Measurements from ENCODE around the gene FAM200B. TPM values are rescaled to one million over a fixed set of nuclear protein-coding genes. Genes with fewer than 3 reads are reported as not detected.

FAM200B gene
- total RNA-seq, 2 donors from 2014 or later, result 7.7 to 10.6 TPM

DNA sequence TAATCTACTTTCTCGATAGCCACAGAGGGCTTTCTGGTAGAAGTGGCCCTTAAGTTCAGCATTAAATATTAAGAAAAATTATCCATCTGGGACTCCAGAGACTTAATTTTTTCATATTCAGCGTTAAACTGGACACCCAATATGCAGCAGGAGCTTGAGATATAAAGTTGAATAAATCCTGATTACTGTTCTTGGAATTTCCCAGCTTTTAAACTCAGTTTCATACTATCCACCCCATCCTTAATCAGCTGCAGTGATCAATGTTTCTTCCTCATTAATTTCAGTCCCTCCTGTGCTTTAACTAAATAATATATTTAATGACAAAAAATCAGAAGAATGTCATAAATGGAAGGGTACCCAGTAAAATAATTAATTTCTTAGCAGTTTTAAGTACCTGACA, 22.8 kb upstream of the FAM200B start:
- ATAC-seq, result no peak
- H3K9me3 Mint-ChIP-seq, result no peaks in the 10 kb centered on the region
- H3K36me3 Mint-ChIP-seq, result peaks cover 8 to 9% of the 10 kb centered on the region in 2 donors
- H3K27ac Mint-ChIP-seq, result no peak overlapping the region
- DNase-seq (ENCODE audit: low spot score in 2 of 2), result no peak

DNA sequence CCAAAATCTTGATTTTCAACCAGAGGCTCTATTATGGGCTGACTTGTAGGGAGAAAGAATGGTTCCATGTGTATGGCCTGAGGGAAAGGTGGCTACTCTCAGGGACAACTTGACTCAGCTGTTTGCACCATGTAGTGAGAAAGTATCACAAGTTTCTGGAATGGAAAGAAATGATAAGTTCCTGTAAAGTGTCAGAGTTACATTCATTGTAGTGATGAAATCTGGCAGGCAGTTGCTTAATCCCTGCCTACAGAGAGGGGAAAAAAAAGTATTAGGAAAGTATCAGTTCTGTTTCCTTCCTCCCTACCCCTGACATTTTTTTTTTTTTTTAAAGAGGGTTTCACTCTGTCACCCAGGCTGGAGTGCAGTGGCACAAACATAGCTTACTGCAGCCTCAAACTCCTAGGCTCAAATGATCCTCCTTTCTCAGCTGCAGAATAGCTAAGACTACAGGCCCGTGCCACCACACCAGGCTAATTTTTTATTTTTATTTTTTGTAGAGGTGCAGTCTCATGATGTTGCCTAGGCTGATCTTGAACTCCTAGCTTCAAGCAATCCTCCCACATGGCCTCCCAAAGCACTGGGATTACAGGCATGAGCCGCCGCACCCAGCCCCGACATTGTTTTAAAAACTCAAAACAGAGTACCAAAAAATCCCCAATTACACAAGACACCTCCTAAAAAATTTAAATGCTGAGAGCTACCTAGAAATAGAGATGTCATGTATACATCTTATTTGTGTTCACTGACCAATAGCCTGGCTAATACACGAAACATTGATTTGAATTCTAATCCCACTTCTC, 21.7 kb upstream of the FAM200B start:
- peak overlapping the region in 1 of 2 donors; percentile 23 for H3K27ac Mint-ChIP-seq
- DNase-seq (ENCODE audit: low spot score in 2 of 2), result no peak
- ATAC-seq, result peak; percentile 40 to 54
- H3K36me3 Mint-ChIP-seq, result peaks cover 0 to 4% of the 10 kb centered on the region in 2 donors
- no peaks in the 10 kb centered on the region for H3K9me3 Mint-ChIP-seq

DNA sequence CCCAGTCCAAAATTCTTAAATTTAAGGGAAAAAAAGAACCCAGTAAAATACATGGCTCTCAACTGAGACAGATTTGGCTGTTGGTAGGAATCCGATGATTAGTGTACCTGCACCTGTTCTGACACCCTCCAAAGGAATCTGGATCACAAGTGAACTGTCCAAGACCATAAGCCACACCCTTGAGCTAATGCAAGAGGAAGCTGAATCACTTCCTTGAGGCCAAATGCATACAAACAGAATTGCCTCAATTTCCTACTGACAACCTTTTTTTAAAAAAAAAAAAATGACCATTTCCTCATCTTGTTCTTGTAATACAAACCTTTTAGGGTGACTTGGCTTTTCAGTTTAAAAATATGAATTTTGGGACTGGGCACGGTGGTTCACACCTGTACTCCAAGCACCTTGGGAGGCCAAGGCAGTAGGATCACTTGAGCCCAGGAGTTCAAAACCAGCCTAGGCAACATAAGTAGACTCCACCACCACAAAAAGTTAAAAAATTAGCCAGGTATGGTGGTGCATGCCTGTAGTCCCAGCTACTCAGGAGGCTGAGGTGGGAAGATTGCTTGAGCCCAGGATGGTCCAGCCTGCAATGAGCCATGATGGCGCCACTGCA, 15.8 kb upstream of the FAM200B start:
- peak in 1 of 2 donors; percentile 51 for ATAC-seq
- Mint-ChIP-seq H3K9me3 (no peaks in the 10 kb centered on the region), H3K27ac (no peak overlapping the region), H3K36me3 (peaks cover 0 to 23% of the 10 kb centered on the region in 2 donors)
- DNase-seq (ENCODE audit: low spot score in 2 of 2), result no peak

- ATAC-seq (no peak), DNase-seq (ENCODE audit: low spot score in 2 of 2) (no peak)
- H3K36me3 Mint-ChIP-seq, result peaks cover 0 to 25% of the 10 kb centered on the region in 2 donors
Observed at GRCh38 chr4:15667006-15667405, 14.6 kb upstream of the FAM200B start.

GRCh38 chr4:15668566-15669435, 12.8 kb upstream of the FAM200B start:
- Mint-ChIP-seq H3K36me3 (peaks cover 0 to 27% of the 10 kb centered on the region in 2 donors), H3K27ac (no peak overlapping the region), H3K9me3 (no peaks in the 10 kb centered on the region)
- DNase-seq (ENCODE audit: low spot score in 2 of 2) (no peak), ATAC-seq (no peak)

More at GRCh38 chr4:15667006-15667405, 14.6 kb upstream of the FAM200B start:
- H3K27ac Mint-ChIP-seq, result no peak overlapping the region
- H3K9me3 Mint-ChIP-seq, result no peaks in the 10 kb centered on the region

DNA sequence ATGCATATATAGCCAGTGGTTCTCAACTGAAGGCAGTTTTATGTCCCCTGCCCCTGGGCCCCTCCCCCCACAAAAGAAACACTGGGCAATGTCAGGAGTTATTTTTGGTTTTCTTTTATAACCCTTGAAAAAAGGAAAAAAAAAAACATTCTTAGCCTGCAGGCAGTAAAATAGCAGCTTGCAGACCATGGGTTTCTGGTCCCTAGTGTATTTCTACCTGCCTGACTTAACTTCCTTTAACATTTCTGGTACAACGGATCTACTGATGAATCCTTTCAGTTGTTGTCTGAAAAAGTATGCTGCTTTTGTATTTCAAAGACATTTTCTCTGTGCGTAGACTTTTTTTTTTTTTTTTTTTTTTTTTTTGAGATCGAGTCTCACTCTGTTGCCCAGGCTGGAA, 11.1 kb upstream of the FAM200B start:
- Mint-ChIP-seq H3K27ac (no peak overlapping the region), H3K36me3 (peaks cover 0 to 32% of the 10 kb centered on the region in 2 donors), H3K9me3 (no peaks in the 10 kb centered on the region)
- DNase-seq (ENCODE audit: low spot score in 2 of 2) (no peak), ATAC-seq (no peak)

DNA sequence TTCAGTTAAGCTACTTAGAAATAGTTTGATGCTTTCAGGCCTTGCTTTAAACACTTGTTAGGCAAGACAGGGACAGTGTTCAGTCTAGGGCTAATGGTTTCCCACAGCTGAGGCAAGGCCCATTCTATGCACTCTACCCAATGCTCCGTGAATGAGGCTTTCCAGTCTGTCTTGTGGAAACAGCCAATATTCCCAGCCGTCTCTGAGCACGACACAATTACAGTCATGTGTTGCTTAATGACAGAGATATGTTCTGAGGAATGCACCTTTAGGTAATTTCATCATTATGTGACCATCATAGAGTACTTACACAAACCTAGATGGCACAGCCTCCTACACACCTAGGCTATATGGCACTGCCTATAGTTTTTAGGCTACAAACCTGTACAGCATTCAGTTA, 9.5 kb upstream of the FAM200B start:
- Mint-ChIP-seq H3K27ac (no peak overlapping the region), H3K36me3 (peaks cover 0 to 20% of the 10 kb centered on the region in 2 donors), H3K9me3 (no peaks in the 10 kb centered on the region)
- no peak for DNase-seq (ENCODE audit: low spot score in 2 of 2)
- no peak for ATAC-seq

DNA sequence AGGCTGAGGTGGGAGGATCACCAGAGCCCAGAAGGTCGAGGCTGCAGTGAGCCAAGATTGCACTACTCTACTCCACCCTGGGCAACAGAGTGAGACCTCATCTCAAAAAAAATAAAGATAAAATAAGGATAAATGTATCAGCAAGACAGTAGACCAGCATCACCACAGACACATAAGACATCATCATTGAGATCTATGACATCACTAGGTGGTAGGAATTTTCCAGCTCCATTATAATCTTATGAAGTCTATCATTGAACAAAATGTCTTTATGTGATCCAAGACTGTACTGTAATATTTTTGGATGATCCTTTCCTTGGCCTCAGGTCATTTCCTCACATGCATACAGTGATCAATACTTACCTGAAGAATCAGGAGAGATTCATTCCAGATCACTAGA, 8.3 kb upstream of the FAM200B start:
- Mint-ChIP-seq H3K36me3 (peaks cover 0 to 13% of the 10 kb centered on the region in 2 donors), H3K9me3 (no peaks in the 10 kb centered on the region), H3K27ac (no peak overlapping the region)
- no peak for ATAC-seq
- no peak for DNase-seq (ENCODE audit: low spot score in 2 of 2)

DNA sequence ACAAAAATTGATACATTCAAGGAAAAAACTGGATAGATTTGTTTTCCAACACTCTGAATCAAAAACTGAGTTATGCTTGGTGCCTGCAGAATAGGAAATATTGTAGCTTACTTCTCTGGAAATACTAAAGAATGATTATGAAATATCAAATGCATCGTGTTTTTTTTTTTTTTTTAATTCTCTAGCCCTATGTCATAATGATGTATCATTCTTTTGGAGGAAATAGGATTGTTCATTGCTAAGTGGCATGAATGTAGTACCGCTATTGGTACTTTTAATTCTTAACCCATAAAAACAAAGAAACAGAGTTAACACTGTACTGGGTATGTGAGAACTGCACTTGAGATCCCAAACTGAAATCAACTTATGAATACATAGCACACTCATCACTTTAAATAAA, 7.6 kb upstream of the FAM200B start:
- Mint-ChIP-seq H3K9me3 (no peaks in the 10 kb centered on the region), H3K36me3 (peaks cover 0 to 13% of the 10 kb centered on the region in 2 donors), H3K27ac (no peak overlapping the region)
- no peak for DNase-seq (ENCODE audit: low spot score in 2 of 2)
- ATAC-seq, result no peak

DNA sequence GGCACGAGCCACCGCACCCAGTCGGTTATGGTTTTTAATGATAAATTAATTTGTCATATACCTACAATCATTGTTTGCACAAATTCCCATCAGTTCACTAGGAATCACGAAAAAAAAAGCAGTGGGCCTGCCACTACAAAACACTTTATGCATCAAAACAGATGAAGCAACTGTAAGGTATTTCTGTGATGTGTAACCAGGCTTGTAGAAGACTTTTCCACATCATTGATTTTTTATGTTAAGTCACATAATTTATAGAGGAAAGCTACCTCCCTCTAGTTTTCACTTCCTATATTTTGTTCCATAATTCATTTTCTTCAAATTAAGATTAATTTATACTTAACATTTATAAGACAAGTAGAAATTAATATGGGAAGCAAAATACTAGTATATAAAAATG, 6.7 kb upstream of the FAM200B start:
- Mint-ChIP-seq H3K27ac (no peak overlapping the region), H3K9me3 (no peaks in the 10 kb centered on the region), H3K36me3 (peaks cover 4 to 19% of the 10 kb centered on the region in 2 donors)
- ATAC-seq (no peak), DNase-seq (ENCODE audit: low spot score in 2 of 2) (no peak)

DNA sequence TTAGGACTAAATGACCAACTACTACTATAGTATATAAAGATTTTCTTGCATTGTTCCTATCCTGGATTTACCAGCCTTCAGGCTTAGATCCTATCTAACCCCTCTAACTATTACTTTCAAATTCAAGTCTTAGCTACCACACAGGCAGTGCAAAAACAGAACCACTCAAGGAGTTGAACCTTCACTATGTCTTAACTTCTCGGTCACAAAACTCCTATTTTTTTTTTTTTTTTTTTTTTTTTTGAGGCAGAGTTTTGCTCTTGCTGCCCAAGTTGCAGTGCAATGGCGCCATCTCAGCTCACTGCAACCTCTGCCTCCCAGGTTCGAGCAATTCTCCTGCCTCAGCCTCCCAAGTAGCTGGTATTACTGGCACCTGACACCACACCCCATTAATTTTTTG, 6.3 kb upstream of the FAM200B start:
- ATAC-seq, result no peak
- Mint-ChIP-seq H3K36me3 (peaks cover 8 to 23% of the 10 kb centered on the region in 2 donors), H3K27ac (no peak overlapping the region), H3K9me3 (no peaks in the 10 kb centered on the region)
- no peak for DNase-seq (ENCODE audit: low spot score in 2 of 2)

GRCh38 chr4:15676039-15676438, 5.6 kb upstream of the FAM200B start:
- no peak overlapping the region for H3K27ac Mint-ChIP-seq
- DNase-seq (ENCODE audit: low spot score in 2 of 2), result no peak
- ATAC-seq, result no peak
- H3K36me3 Mint-ChIP-seq, result peaks cover 8 to 23% of the 10 kb centered on the region in 2 donors
- no peaks in the 10 kb centered on the region for H3K9me3 Mint-ChIP-seq

GRCh38 chr4:15676899-15677298, 4.7 kb upstream of the FAM200B start:
- ATAC-seq (no peak), DNase-seq (ENCODE audit: low spot score in 2 of 2) (no peak)
- Mint-ChIP-seq H3K9me3 (no peaks in the 10 kb centered on the region), H3K27ac (no peak overlapping the region), H3K36me3 (peaks cover 13 to 24% of the 10 kb centered on the region in 2 donors)

DNA sequence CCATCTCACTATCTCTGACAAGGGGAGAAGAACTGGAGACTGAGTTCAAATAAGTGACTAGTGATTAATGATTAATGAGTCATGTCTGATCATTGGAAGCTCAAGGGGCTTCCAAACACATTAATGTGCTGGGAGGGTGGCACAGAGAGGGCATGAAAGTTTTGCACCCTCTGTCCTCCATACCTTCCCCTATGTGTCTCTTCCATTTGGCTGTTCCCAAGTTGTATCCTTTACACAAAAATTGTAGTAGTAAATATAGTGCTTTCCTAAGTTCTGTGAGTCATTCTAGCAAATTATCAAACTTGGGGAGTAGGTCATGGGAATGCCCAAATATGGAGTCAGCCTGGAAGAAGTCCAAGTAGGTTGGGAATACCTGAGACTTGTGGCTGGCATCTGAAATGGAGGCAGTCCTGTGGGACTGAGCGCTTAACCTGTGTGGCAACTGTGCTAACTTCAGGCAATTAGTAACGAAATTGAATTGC, 4.1 kb upstream of the FAM200B start:
- H3K9me3 Mint-ChIP-seq, result no peaks in the 10 kb centered on the region
- H3K36me3 Mint-ChIP-seq, result peaks cover 18 to 24% of the 10 kb centered on the region in 2 donors
- ATAC-seq, result no peak
- H3K27ac Mint-ChIP-seq, result no peak overlapping the region
- no peak for DNase-seq (ENCODE audit: low spot score in 2 of 2)

GRCh38 chr4:15681067-15681371, 608 bp upstream of the FAM200B start:
- H3K27ac Mint-ChIP-seq, result peak overlapping the region; percentile 98 to 99

DNA sequence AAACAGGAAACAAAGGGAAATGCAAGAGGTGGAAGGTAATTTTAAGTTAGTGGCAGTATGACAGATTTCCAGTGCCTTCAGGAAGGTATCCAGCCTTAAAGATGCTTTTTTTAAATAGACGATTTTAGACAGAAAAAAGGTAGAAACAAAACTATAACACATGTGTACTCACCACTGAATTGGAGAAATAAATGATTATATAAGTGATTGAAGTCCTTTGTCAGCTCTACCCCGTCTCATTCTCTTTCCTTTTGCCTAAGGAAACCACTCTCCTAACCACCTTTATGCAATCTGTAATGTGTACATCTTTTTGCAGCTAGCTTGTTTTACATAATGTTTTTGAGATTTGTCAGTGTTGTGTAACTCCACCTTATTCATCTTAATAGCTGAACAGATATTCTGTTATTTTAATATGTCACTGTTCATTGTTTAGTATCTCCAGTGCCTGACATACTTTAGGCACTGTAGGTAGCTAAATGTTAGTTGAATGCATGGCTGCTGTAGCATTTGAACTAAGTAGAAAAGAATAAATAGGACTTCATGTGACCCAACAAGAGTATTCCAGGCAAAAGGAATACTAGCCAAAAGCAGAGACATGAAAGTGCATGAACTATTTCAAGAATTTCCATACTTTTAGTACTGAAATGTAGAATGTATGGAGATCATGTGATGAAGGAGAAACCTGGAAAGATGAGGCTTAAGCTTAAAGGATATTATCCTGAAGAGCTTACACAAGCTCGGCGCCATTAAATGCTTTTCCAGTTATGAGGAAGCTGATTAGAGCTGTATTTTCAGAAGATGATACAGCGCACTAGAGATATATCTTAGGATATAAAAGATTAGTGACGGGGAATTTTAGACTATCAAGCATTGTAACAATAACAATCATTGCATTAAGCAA, 865 bp downstream of the FAM200B start:
- no peak for ATAC-seq
- DNase-seq (ENCODE audit: low spot score in 2 of 2), result no peak
- H3K9me3 Mint-ChIP-seq, result no peaks in the 10 kb centered on the region
- peak overlapping the region; percentile 98 to 99 for H3K27ac Mint-ChIP-seq
- peaks cover 19 to 47% of the 10 kb centered on the region in 2 donors for H3K36me3 Mint-ChIP-seq

More at GRCh38 chr4:15681067-15681371, 608 bp upstream of the FAM200B start:
- DNase-seq (ENCODE audit: low spot score in 2 of 2) (no peak), ATAC-seq (no peak)
- no peaks in the 10 kb centered on the region for H3K9me3 Mint-ChIP-seq
- H3K36me3 Mint-ChIP-seq, result peaks cover 19 to 32% of the 10 kb centered on the region in 2 donors

All from activated naive CD4-positive, alpha-beta T cell treated with anti-CD3 and anti-CD28 coated beads, Interleukin-2, amount 50 U/mL, for 72 hours (primary cell).